Trophoblast cell (in vitro differentiated cells and primary cell): ENCODE measurements around the gene HOXD8.

Experiments
- DNase-seq, 2 donors: peaks; one replicate each; pipeline ENCODE4 v3.0.0-alpha.2; 2016
- H2AFZ ChIP-seq: 2 replicates; pipeline ENCODE4 v1.6.1; 2013; ENCODE audit warnings: low read length, moderate library complexity, mild to moderate bottlenecking; ENCODE audit not compliant: insufficient read depth, poor library complexity
- H2AK5ac ChIP-seq: 2 replicates; pipeline ENCODE4 v1.6.1; 2013; ENCODE audit warnings: mild to moderate bottlenecking, low read length
- H2BK120ac ChIP-seq: 2 replicates; pipeline ENCODE4 v1.6.1; 2013; ENCODE audit warnings: low read length, mild to moderate bottlenecking, moderate library complexity; ENCODE audit not compliant: insufficient read depth, poor library complexity
- H2BK12ac ChIP-seq: 2 replicates; pipeline ENCODE4 v1.6.1; 2013; ENCODE audit warnings: mild to moderate bottlenecking, low read length, moderate library complexity
- H2BK5ac ChIP-seq: 2 replicates; pipeline ENCODE4 v1.6.1; 2013; ENCODE audit warnings: low read length, low read depth, moderate library complexity, mild to moderate bottlenecking; ENCODE audit not compliant: poor library complexity
- H3K14ac ChIP-seq: 2 replicates; pipeline ENCODE4 v1.6.1; 2013; ENCODE audit warnings: mild to moderate bottlenecking, low read length
- H3K18ac ChIP-seq: 2 replicates; pipeline ENCODE4 v1.6.1; 2013; ENCODE audit warnings: mild to moderate bottlenecking, low read length
- H3K23ac ChIP-seq: 2 replicates; pipeline ENCODE4 v1.6.1; 2013; ENCODE audit warnings: low read length
- H3K27ac ChIP-seq: 2 replicates; pipeline ENCODE4 v1.5.1; 2013; ENCODE audit warnings: low read depth, mild to moderate bottlenecking, inconsistent platforms, low read length, moderate library complexity
- H3K27me3 ChIP-seq: 2 replicates; pipeline ENCODE4 v1.6.1; 2013; ENCODE audit warnings: inconsistent platforms, mild to moderate bottlenecking, low read length, moderate library complexity; ENCODE audit not compliant: insufficient read depth
- H3K36me3 ChIP-seq, 2 experiments: 1 replicate in 1 of 2; 2 replicates in 1 of 2; pipeline ENCODE4 v1.6.1; 2013; ENCODE audit warnings: low read length in 2 of 2, mild to moderate bottlenecking in 2 of 2, moderate library complexity in 1 of 2; ENCODE audit not compliant: insufficient read depth in 2 of 2, control insufficient read depth in 1 of 2
- H3K4ac ChIP-seq: 2 replicates; pipeline ENCODE4 v1.6.1; 2013; ENCODE audit warnings: low read depth, mild to moderate bottlenecking, low read length, moderate library complexity
- H3K4me1 ChIP-seq, 2 experiments: 1 replicate in 1 of 2; 2 replicates in 1 of 2; pipeline ENCODE4 v1.6.1; 2013; ENCODE audit warnings: low read length in 2 of 2, mild to moderate bottlenecking in 2 of 2, moderate library complexity in 1 of 2; ENCODE audit not compliant: insufficient read depth in 2 of 2, control insufficient read depth in 1 of 2
- H3K4me2 ChIP-seq: 2 replicates; pipeline ENCODE4 v1.6.1; 2013; ENCODE audit warnings: inconsistent platforms, mild to moderate bottlenecking, low read length, moderate library complexity
- H3K4me3 ChIP-seq: 2 replicates; pipeline ENCODE4 v1.5.1; 2013; ENCODE audit warnings: mild to moderate bottlenecking, low read depth, low read length, inconsistent platforms
- H3K79me1 ChIP-seq: one replicate; pipeline ENCODE4 v1.6.1; 2013; ENCODE audit warnings: low read length
- H3K79me2 ChIP-seq: 2 replicates; pipeline ENCODE4 v1.6.1; 2013; ENCODE audit warnings: low read length, mild to moderate bottlenecking; ENCODE audit not compliant: control insufficient read depth, insufficient read depth, poor library complexity
- H3K9ac ChIP-seq: 2 replicates; pipeline ENCODE4 v1.6.1; 2013; ENCODE audit warnings: mild to moderate bottlenecking, low read length
- H3K9me3 ChIP-seq: 2 replicates; pipeline ENCODE4 v1.6.1; 2013; ENCODE audit warnings: low read depth, mild to moderate bottlenecking, control low read depth, inconsistent platforms, low read length; ENCODE audit not compliant: insufficient read depth
- H4K12ac ChIP-seq: 2 replicates; pipeline ENCODE4 v1.6.1; 2013; ENCODE audit warnings: low read depth, mild to moderate bottlenecking, low read length, moderate library complexity
- H4K8ac ChIP-seq: 2 replicates; pipeline ENCODE4 v1.6.1; 2013; ENCODE audit warnings: low read depth, mild to moderate bottlenecking, low read length, moderate library complexity
- H4K91ac ChIP-seq: one replicate; pipeline ENCODE4 v1.6.1; 2013; ENCODE audit warnings: low read depth, mild to moderate bottlenecking, low read length, moderate library complexity
- WGBS: extraction: QIAGEN DNeasy Blood & Tissue Kit; methylation state at CpG from one replicate; pipeline ENCODE4 v1.1.7; 2013; ENCODE audit warnings: missing lambda C conversion rate; ENCODE audit not compliant: insufficient read length, insufficient coverage; ENCODE audit errors: extremely low coverage; 5-methylcytosine and 5-hydroxymethylcytosine counted together

The HOXD8 gene

DNA sequence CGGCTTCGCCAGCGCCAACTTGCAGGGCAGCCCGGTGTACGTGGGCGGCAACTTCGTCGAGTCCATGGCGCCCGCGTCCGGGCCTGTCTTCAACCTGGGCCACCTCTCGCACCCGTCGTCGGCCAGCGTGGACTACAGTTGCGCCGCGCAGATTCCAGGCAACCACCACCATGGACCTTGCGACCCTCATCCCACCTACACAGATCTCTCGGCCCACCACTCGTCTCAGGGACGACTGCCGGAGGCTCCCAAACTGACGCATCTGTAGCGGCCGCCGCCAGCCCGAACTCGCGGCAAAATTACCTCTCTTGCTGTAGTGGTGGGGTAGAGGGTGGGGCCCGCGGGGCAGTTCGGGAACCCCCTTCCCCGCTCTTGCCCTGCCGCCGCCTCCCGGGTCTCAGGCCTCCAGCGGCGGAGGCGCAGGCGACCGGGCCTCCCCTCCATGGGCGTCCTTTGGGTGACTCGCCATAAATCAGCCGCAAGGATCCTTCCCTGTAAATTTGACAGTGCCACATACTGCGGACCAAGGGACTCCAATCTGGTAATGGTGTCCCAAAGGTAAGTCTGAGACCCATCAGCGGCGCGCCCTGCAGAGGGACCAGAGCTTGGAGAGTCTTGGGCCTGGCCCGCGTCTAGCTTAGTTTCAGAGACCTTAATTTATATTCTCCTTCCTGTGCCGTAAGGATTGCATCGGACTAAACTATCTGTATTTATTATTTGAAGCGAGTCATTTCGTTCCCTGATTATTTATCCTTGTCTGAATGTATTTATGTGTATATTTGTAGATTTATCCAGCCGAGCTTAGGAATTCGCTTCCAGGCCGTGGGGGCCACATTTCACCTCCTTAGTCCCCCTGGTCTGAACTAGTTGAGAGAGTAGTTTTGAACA, 42.7 kb downstream of the HOXD8 start:
- no peak overlapping the region for H3K9ac ChIP-seq
- no peak overlapping the region for H3K4ac ChIP-seq
- no peak overlapping the region for H3K14ac ChIP-seq
- no peak overlapping the region for H2AFZ ChIP-seq
- peak overlapping the region; percentile 22 for H3K4me2 ChIP-seq
- peaks cover 13% of the 10 kb centered on the region for H3K9me3 ChIP-seq
- H4K12ac ChIP-seq = no peak overlapping the region
- no peak overlapping the region for H4K8ac ChIP-seq
- no peak overlapping the region for H2BK5ac ChIP-seq
- peaks cover 0 to 8% of the 10 kb centered on the region in 2 experiments for H3K4me1 ChIP-seq
- H3K18ac ChIP-seq = no peak overlapping the region
- H2AK5ac ChIP-seq = no peak overlapping the region
- H3K4me3 ChIP-seq = peak overlapping the region; percentile 43
- no peaks in the 10 kb centered on the region for H3K36me3 ChIP-seq
- H4K91ac ChIP-seq = no peak overlapping the region
- H2BK12ac ChIP-seq = no peak overlapping the region
- H3K27ac ChIP-seq = no peak overlapping the region
- H3K27me3 ChIP-seq = peaks cover 69% of the 10 kb centered on the region
- H2BK120ac ChIP-seq = no peak overlapping the region
- no peaks in the 10 kb centered on the region for H3K79me1 ChIP-seq
- no CpG with 5 or more reads among the region's 60 CpGs for WGBS
- no peak overlapping the region for H3K23ac ChIP-seq
- no peaks in the 10 kb centered on the region for H3K79me2 ChIP-seq
- DNase-seq = no peak

DNA sequence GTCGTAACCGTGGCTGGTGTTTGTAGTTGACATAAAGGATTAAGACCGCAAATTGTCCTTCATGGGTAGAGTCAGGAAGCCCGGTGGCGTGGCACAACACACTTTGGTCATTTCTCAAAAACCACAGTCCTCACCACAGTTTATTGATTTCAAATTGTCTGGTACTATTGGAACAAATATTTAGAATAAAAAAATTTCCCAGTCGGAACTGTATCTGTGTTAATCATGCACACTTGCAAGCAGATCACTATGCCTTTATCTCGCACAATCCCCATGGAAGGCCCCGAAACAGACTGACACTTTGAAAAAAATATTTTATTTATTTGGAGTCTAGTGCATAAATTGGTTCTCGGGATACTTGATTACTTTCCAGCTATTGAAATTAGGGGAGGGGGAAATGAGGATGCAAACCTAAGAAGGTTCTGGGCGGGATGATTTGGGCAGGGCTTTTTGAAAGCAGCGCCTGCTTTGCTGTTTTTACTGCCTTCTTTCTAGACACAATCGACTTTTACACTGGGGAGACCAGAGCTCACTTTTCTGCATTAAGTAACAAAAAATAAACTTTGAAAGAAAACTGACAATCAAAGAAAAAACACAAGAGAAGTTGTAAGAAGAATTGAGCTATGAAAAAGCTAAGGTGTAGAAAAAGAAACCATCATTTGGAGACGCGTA, 43.5 kb downstream of the HOXD8 start:
- no peak overlapping the region for H3K4me2 ChIP-seq
- peaks cover 3 to 13% of the 10 kb centered on the region in 2 experiments for H3K4me1 ChIP-seq
- no peak overlapping the region for H2AK5ac ChIP-seq
- H3K14ac ChIP-seq = no peak overlapping the region
- no peak overlapping the region for H3K18ac ChIP-seq
- H2AFZ ChIP-seq = no peak overlapping the region
- no CpG with 5 or more reads among the region's 14 CpGs for WGBS
- no peaks in the 10 kb centered on the region for H3K79me2 ChIP-seq
- H3K9me3 ChIP-seq = peaks cover 13% of the 10 kb centered on the region
- no peak overlapping the region for H2BK12ac ChIP-seq
- H3K9ac ChIP-seq = no peak overlapping the region
- H3K4me3 ChIP-seq = no peak overlapping the region
- no peak overlapping the region for H4K91ac ChIP-seq
- H4K12ac ChIP-seq = no peak overlapping the region
- no peaks in the 10 kb centered on the region for H3K79me1 ChIP-seq
- H2BK120ac ChIP-seq = no peak overlapping the region
- H3K23ac ChIP-seq = no peak overlapping the region
- H4K8ac ChIP-seq = no peak overlapping the region
- peaks cover 74% of the 10 kb centered on the region for H3K27me3 ChIP-seq
- no peak overlapping the region for H2BK5ac ChIP-seq
- no peak overlapping the region for H3K4ac ChIP-seq
- DNase-seq = no peak
- no peaks in the 10 kb centered on the region for H3K36me3 ChIP-seq
- no peak overlapping the region for H3K27ac ChIP-seq

DNA sequence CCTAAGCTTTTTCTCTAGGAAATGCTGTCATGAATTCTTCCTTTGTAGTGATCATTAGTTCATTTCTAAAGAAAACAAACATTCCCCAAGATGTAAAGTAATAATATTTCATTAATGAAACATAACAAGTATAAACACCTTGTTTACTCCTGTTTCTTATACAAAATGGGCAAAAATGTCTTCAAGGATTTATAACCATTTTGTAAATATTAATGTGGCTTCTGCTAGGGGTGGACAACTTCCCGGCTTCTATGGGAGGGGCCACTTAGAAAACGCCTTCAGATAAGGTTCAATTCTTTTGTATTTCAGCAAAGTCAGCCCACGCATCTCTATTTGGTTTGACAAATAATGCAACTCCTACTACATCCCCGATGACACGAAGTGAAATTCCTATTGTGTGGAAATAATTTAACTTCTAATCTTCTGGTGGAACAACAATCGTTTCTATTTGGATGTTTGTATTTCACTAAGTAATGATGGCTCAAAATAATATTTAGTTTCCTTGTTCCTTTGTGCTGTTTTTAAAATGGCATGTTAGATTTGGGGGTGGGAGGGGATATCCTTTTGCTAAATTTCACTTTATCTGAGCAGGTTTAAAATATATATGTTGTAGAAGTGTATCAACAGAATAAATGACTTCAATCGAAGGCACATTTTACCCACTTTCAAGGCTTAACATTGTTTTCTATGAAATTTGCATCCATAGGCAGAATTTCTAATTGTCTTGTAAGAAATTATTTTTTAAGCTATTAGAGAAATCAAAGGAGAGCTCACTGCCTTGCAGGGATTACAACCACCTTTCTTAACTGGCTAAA, 44.3 kb downstream of the HOXD8 start:
- H3K27me3 ChIP-seq = peaks cover 81% of the 10 kb centered on the region
- H3K79me2 ChIP-seq = no peaks in the 10 kb centered on the region
- H3K23ac ChIP-seq = no peak overlapping the region
- no peak overlapping the region for H3K14ac ChIP-seq
- no peak overlapping the region for H4K8ac ChIP-seq
- H3K9ac ChIP-seq = no peak overlapping the region
- peaks cover 16% of the 10 kb centered on the region for H3K9me3 ChIP-seq
- H3K4me3 ChIP-seq = no peak overlapping the region
- no peak overlapping the region for H3K18ac ChIP-seq
- no peak overlapping the region for H2BK120ac ChIP-seq
- H3K27ac ChIP-seq = no peak overlapping the region
- no peak overlapping the region for H3K4ac ChIP-seq
- H3K4me1 ChIP-seq = peaks cover 3 to 17% of the 10 kb centered on the region in 2 experiments
- H3K79me1 ChIP-seq = no peaks in the 10 kb centered on the region
- no peak for DNase-seq
- no peak overlapping the region for H2AFZ ChIP-seq
- WGBS = no CpG with 5 or more reads among the region's 7 CpGs
- H3K4me2 ChIP-seq = no peak overlapping the region
- H3K36me3 ChIP-seq = no peaks in the 10 kb centered on the region
- H4K12ac ChIP-seq = no peak overlapping the region
- H2BK5ac ChIP-seq = no peak overlapping the region
- no peak overlapping the region for H4K91ac ChIP-seq
- H2BK12ac ChIP-seq = no peak overlapping the region
- H2AK5ac ChIP-seq = no peak overlapping the region

DNA sequence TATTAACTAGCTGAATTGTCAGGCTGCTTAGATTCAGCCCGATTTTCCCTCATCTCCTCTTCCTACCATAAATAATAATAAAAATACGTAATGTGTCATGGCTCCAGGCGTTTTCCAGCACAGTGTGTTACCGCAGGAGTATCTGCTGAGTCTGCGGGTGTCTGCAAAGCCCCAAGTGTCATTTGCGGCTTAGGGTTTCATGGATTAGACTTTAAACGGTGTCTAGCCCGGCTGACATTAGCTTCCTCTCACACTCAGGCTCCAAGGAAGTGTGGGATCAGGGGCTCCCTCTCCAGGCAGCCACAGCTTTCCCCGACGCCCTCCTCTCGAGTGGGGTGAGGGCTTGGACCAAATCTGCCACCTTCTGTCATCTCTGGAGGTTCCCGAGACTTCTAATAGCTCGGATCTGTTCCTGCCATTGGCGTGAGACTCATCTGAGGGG, 44.9 kb downstream of the HOXD8 start:
- no peaks in the 10 kb centered on the region for H3K79me1 ChIP-seq
- H2BK12ac ChIP-seq = no peak overlapping the region
- H3K9me3 ChIP-seq = peaks cover 14% of the 10 kb centered on the region
- no peak overlapping the region for H3K23ac ChIP-seq
- peaks cover 3 to 17% of the 10 kb centered on the region in 2 experiments for H3K4me1 ChIP-seq
- H4K12ac ChIP-seq = no peak overlapping the region
- H2AK5ac ChIP-seq = no peak overlapping the region
- H2BK5ac ChIP-seq = no peak overlapping the region
- no peak overlapping the region for H4K91ac ChIP-seq
- no peak overlapping the region for H2BK120ac ChIP-seq
- H3K4me2 ChIP-seq = no peak overlapping the region
- no peak overlapping the region for H3K4me3 ChIP-seq
- no peak overlapping the region for H4K8ac ChIP-seq
- H3K79me2 ChIP-seq = no peaks in the 10 kb centered on the region
- H3K18ac ChIP-seq = no peak overlapping the region
- H3K36me3 ChIP-seq = no peaks in the 10 kb centered on the region
- H2AFZ ChIP-seq = no peak overlapping the region
- no peak overlapping the region for H3K4ac ChIP-seq
- no peak overlapping the region for H3K27ac ChIP-seq
- H3K9ac ChIP-seq = no peak overlapping the region
- no peak for DNase-seq
- H3K27me3 ChIP-seq = peaks cover 81% of the 10 kb centered on the region
- WGBS = no CpG with 5 or more reads among the region's 14 CpGs
- no peak overlapping the region for H3K14ac ChIP-seq
